Endothelial cell (in vitro differentiated cells): ENCODE data around the gene VWC2. TPM values are rescaled to one million over a fixed set of nuclear protein-coding genes. Genes with fewer than 3 reads are reported as not detected.

Experiments
- DNase-seq: peaks from one replicate; pipeline ENCODE4 v3.0.0; 2021; ENCODE audit warnings: low spot score
- H3K27ac Mint-ChIP-seq: one replicate; pipeline ENCODE4 v1.8.0; 2021; ENCODE audit warnings: mixed read lengths, inconsistent platforms; ENCODE audit not compliant: unreplicated experiment
- H3K27me3 Mint-ChIP-seq: one replicate; pipeline ENCODE4 v1.8.0; 2021; ENCODE audit warnings: mild to moderate bottlenecking, moderate library complexity, mixed read lengths, inconsistent platforms; ENCODE audit not compliant: unreplicated experiment
- H3K36me3 Mint-ChIP-seq: one replicate; pipeline ENCODE4 v1.8.0; 2021; ENCODE audit warnings: mild to moderate bottlenecking, low read depth, mixed read lengths, inconsistent platforms; ENCODE audit not compliant: unreplicated experiment
- H3K4me1 Mint-ChIP-seq: one replicate; pipeline ENCODE4 v1.8.0; 2021; ENCODE audit warnings: mild to moderate bottlenecking, mixed read lengths, inconsistent platforms; ENCODE audit not compliant: unreplicated experiment
- H3K4me3 Mint-ChIP-seq: one replicate; pipeline ENCODE4 v1.8.0; 2021; ENCODE audit warnings: mild to moderate bottlenecking, mixed read lengths, inconsistent platforms; ENCODE audit not compliant: unreplicated experiment
- H3K9me3 Mint-ChIP-seq: one replicate; pipeline ENCODE4 v1.8.0; 2021; ENCODE audit warnings: mixed read lengths, inconsistent platforms; ENCODE audit not compliant: unreplicated experiment
- CTCF ChIP-seq: fragments of 200-600 bp; sonication (generic); IDR thresholded peaks from one replicate; pipeline ENCODE4 v1.5.0; 2021; ENCODE audit warnings: antibody characterized with exemption; ENCODE audit not compliant: unreplicated experiment
- total RNA-seq: library from RNA; stranded (reverse); fragmentation: NEBNext Ultra II Directional; extraction: Animal tissue kit (Norgen Biotek cat#: 25700); gene quantifications from one replicate; pipeline ENCODE4 v1.2.1, GENCODE V29; 2021; ENCODE audit not compliant: unreplicated experiment

Gene VWC2
- total RNA-seq, 1 donor from 2014 or later: 0.05 TPM

DNA sequence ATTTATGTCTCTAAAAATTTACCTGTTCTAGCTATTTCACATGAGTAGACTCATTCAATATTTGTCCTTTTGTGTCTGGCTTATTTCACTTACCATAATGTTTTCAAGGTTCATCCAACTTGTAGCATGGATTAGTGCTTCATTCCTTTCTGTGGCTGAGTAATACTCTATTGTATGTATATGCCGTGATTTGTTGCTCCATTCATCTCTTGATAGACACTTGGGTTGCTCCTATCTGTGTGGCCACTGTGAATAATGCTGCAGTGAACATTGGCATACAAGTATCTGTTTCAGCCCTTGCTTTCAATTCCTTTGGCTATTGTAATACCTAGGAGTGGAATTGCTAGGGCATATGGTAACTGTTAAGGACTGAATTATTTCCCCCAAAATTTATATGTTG lies 86.9 kb downstream of the VWC2 start:
- no peaks in the 10 kb centered on the region for H3K9me3 Mint-ChIP-seq
- no peaks in the 10 kb centered on the region for H3K27me3 Mint-ChIP-seq
- TF ChIP-seq CTCF: no peak
- peaks cover 4% of the 10 kb centered on the region for H3K4me1 Mint-ChIP-seq
- DNase-seq: no peak
- H3K4me3 Mint-ChIP-seq: no peak overlapping the region
- no peaks in the 10 kb centered on the region for H3K36me3 Mint-ChIP-seq
- no peak overlapping the region for H3K27ac Mint-ChIP-seq

DNA sequence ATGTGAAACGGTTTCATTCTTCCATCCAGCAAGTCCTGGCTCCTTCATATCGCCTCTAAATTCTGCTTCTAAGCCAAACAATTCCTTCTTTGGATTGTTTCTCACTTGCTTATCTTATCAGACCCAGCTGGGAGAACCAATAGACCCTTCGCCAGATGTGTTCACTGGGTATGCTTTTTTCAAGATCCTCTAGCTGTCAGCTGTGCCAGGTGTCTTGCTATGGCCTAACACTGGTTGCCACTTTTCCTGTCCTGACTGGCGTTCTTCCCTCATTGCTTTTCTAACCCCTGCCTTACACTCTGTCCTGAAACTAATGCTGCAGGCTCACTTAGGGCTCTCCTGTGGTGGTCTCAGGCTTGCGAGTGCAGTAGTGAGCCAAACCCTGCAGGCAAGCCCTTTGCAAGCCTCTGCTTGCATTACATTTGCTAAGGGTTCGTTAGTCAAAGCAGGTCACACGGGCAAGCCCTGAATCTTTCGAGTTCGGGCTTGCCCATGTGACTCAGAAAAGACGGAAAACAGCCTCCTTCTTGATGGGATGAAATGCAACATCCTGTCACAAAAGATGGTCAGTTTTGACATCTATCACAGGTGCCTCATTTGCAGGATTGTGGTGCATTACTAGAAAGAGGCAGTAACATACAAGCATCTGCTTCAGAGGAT lies 92.8 kb downstream of the VWC2 start:
- no peaks in the 10 kb centered on the region for H3K36me3 Mint-ChIP-seq

DNA sequence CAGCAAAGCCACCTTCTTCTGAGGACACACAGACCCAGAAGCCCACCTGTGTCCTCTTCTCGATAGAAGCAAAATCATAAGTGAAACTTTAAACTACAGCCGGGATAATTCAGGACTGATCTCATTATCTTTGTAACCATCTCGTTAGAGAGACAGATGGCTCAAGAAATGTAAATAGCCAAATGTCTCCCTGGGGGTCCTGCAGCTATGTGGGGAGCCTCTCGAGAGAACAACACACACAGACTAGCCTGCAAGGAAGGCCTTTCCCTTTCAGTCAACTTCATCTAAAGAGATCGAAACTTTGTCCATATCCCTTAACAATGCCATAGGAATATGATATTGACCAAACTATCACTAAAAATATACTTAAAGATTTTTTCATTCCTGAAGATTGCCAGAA lies 93.5 kb downstream of the VWC2 start:
- Mint-ChIP-seq H3K27me3 (peaks cover 4% of the 10 kb centered on the region), H3K36me3 (no peaks in the 10 kb centered on the region)

More for the DNA sequence above, 92.8 kb downstream of the VWC2 start:
- no peak for TF ChIP-seq CTCF
- Mint-ChIP-seq H3K4me3 (no peak overlapping the region), H3K4me1 (peaks cover 20% of the 10 kb centered on the region), H3K27ac (no peak overlapping the region), H3K9me3 (no peaks in the 10 kb centered on the region), H3K27me3 (peaks cover 4% of the 10 kb centered on the region)
- DNase-seq: no peak

GRCh38 chr7:49873420-49873819 lies 100.0 kb downstream of the VWC2 start:
- Mint-ChIP-seq H3K27me3 (peaks cover 1% of the 10 kb centered on the region), H3K4me1 (no peaks in the 10 kb centered on the region), H3K4me3 (no peak overlapping the region), H3K36me3 (no peaks in the 10 kb centered on the region), H3K27ac (no peak overlapping the region), H3K9me3 (no peaks in the 10 kb centered on the region)
- TF ChIP-seq CTCF: no peak
- no peak for DNase-seq

More for the DNA sequence above, 93.5 kb downstream of the VWC2 start:
- Mint-ChIP-seq H3K27ac (no peak overlapping the region), H3K4me1 (peaks cover 20% of the 10 kb centered on the region), H3K4me3 (no peak overlapping the region), H3K9me3 (no peaks in the 10 kb centered on the region)
- DNase-seq: no peak
- no peak for TF ChIP-seq CTCF

- no peak overlapping the region for H3K4me3 Mint-ChIP-seq
- H3K27me3 Mint-ChIP-seq: no peaks in the 10 kb centered on the region
- no peak overlapping the region for H3K27ac Mint-ChIP-seq
- TF ChIP-seq CTCF: no peak
- H3K4me1 Mint-ChIP-seq: no peaks in the 10 kb centered on the region
- no peak for DNase-seq
- H3K9me3 Mint-ChIP-seq: no peaks in the 10 kb centered on the region
- no peaks in the 10 kb centered on the region for H3K36me3 Mint-ChIP-seq
Observed at GRCh38 chr7:49875336-49875735, 101.9 kb downstream of the VWC2 start.
